Measurements from ENCODE around the gene SMIM33. TPM values are rescaled to one million over a fixed set of nuclear protein-coding genes. Genes with fewer than 3 reads are reported as not detected.

Gene SMIM33
- total and polyA plus RNA-seq, 9 of the 15 experiments (the other 6 are each of a cell fraction or from before 2014, with no cell fraction given), result not detected

DNA sequence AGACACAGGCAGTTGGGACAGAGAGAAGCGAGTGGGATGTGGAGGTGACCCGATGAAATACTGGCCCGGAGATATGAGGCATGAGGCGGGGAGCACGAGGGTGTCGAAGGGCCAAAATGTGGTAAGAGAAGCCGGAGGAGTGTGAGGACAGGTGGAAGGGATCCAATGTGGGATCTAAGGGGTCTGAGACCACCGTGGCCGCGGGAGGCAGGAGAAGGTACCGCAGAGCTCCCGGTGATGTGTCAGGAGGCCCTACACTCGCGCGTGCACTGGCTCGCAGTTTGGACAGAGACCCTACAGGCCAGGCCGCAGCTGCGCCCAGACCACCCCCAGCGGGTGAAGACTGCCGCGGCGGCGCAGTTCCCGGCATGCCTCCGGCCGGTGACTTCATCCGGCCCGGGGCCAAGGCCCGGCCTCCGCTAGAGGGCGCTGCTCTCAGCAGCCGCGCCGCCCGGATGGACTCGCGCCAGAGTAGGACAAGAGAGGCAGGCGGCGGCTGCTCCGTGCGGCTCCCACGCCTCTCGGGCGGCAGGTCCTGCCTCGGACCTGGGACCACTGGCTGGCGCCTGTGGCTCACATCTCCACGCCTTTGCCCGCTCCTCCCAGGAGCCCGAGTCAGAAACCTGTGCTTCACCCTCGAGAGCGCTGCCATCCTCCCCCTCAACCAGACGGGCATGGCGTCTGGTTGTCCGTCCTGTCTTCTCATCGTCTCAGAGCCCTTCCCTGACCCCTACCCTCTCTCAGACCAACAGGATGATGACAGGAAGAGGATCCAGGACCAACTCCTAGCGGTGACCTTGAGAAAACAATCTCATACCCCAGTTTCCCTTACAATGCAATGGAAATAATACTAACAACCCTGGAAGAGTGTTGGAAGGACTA, 47.1 kb downstream of the SMIM33 start (continued):
- TF ChIP-seq NFRKB (IDR thresholded peaks at IDR 0.05; ENCODE audit: low read depth) (peak; percentile 69), GATA2 (CRISPR knock-in tag; IDR thresholded peaks at IDR 0.05) (no peak), HSF4 (CRISPR knock-in tag; IDR thresholded peaks at IDR 0.05; ENCODE audit: borderline replicate concordance) (no peak), NR3C1 (CRISPR knock-in tag; IDR thresholded peaks at IDR 0.05) (peak; percentile 89; the same call in 1 of the 2 replicates), CHD2 (IDR thresholded peaks at IDR 0.05; ENCODE audit: low read depth, low read length) (peak; percentile 24; the same call in 1 of the 2 replicates), FOSL1 (tag; conservative IDR thresholded peaks at IDR 0.05) (peak; percentile 82), TCF7 (IDR thresholded peaks at IDR 0.05; ENCODE audit: borderline replicate concordance) (no peak), CAMTA2 (CRISPR knock-in tag; conservative IDR thresholded peaks at IDR 0.05) (peak; percentile 66; the same call in 1 of the 2 replicates), ZBTB7A (IDR thresholded peaks at IDR 0.05; ENCODE audit: borderline replicate concordance, control insufficient read depth, low read depth, low read length) (peak; percentile 99), ZBED1 (IDR thresholded peaks at IDR 0.05) (no peak)
- TF ChIP-seq, protein P1, sequence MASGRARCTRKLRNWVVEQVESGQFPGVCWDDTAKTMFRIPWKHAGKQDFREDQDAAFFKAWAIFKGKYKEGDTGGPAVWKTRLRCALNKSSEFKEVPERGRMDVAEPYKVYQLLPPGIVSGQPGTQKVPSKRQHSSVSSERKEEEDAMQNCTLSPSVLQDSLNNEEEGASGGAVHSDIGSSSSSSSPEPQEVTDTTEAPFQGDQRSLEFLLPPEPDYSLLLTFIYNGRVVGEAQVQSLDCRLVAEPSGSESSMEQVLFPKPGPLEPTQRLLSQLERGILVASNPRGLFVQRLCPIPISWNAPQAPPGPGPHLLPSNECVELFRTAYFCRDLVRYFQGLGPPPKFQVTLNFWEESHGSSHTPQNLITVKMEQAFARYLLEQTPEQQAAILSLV (tag; IDR thresholded peaks at IDR 0.05), result no peak
- TF ChIP-seq, protein P2, sequence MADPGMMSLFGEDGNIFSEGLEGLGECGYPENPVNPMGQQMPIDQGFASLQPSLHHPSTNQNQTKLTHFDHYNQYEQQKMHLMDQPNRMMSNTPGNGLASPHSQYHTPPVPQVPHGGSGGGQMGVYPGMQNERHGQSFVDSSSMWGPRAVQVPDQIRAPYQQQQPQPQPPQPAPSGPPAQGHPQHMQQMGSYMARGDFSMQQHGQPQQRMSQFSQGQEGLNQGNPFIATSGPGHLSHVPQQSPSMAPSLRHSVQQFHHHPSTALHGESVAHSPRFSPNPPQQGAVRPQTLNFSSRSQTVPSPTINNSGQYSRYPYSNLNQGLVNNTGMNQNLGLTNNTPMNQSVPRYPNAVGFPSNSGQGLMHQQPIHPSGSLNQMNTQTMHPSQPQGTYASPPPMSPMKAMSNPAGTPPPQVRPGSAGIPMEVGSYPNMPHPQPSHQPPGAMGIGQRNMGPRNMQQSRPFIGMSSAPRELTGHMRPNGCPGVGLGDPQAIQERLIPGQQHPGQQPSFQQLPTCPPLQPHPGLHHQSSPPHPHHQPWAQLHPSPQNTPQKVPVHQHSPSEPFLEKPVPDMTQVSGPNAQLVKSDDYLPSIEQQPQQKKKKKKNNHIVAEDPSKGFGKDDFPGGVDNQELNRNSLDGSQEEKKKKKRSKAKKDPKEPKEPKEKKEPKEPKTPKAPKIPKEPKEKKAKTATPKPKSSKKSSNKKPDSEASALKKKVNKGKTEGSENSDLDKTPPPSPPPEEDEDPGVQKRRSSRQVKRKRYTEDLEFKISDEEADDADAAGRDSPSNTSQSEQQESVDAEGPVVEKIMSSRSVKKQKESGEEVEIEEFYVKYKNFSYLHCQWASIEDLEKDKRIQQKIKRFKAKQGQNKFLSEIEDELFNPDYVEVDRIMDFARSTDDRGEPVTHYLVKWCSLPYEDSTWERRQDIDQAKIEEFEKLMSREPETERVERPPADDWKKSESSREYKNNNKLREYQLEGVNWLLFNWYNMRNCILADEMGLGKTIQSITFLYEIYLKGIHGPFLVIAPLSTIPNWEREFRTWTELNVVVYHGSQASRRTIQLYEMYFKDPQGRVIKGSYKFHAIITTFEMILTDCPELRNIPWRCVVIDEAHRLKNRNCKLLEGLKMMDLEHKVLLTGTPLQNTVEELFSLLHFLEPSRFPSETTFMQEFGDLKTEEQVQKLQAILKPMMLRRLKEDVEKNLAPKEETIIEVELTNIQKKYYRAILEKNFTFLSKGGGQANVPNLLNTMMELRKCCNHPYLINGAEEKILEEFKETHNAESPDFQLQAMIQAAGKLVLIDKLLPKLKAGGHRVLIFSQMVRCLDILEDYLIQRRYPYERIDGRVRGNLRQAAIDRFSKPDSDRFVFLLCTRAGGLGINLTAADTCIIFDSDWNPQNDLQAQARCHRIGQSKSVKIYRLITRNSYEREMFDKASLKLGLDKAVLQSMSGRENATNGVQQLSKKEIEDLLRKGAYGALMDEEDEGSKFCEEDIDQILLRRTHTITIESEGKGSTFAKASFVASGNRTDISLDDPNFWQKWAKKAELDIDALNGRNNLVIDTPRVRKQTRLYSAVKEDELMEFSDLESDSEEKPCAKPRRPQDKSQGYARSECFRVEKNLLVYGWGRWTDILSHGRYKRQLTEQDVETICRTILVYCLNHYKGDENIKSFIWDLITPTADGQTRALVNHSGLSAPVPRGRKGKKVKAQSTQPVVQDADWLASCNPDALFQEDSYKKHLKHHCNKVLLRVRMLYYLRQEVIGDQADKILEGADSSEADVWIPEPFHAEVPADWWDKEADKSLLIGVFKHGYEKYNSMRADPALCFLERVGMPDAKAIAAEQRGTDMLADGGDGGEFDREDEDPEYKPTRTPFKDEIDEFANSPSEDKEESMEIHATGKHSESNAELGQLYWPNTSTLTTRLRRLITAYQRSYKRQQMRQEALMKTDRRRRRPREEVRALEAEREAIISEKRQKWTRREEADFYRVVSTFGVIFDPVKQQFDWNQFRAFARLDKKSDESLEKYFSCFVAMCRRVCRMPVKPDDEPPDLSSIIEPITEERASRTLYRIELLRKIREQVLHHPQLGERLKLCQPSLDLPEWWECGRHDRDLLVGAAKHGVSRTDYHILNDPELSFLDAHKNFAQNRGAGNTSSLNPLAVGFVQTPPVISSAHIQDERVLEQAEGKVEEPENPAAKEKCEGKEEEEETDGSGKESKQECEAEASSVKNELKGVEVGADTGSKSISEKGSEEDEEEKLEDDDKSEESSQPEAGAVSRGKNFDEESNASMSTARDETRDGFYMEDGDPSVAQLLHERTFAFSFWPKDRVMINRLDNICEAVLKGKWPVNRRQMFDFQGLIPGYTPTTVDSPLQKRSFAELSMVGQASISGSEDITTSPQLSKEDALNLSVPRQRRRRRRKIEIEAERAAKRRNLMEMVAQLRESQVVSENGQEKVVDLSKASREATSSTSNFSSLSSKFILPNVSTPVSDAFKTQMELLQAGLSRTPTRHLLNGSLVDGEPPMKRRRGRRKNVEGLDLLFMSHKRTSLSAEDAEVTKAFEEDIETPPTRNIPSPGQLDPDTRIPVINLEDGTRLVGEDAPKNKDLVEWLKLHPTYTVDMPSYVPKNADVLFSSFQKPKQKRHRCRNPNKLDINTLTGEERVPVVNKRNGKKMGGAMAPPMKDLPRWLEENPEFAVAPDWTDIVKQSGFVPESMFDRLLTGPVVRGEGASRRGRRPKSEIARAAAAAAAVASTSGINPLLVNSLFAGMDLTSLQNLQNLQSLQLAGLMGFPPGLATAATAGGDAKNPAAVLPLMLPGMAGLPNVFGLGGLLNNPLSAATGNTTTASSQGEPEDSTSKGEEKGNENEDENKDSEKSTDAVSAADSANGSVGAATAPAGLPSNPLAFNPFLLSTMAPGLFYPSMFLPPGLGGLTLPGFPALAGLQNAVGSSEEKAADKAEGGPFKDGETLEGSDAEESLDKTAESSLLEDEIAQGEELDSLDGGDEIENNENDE (IDR thresholded peaks at IDR 0.05; ENCODE audit: low read depth, low read length), result no peak
- TF ChIP-seq, protein P3, sequence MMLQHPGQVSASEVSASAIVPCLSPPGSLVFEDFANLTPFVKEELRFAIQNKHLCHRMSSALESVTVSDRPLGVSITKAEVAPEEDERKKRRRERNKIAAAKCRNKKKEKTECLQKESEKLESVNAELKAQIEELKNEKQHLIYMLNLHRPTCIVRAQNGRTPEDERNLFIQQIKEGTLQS (IDR thresholded peaks at IDR 0.05), result peak; percentile 94
- TF ChIP-seq, protein P3 (CRISPR knock-in tag; conservative IDR thresholded peaks at IDR 0.05), result peak; percentile 98

Measured in K562 (cell line).